NB4 (cell line): ENCODE results near the gene CPNE5.

Source experiments
- DNase-seq: peaks from one replicate; pipeline ENCODE4 v3.0.0; 2010; ENCODE audit warnings: low read depth
- H3K4me3 ChIP-seq: one replicate; pipeline ENCODE4 v1.5.1; 2011; ENCODE audit warnings: mild to moderate bottlenecking, low read depth, low read length, moderate library complexity
- MYC ChIP-seq: IDR thresholded peaks from 2 replicates; pipeline ENCODE4 v1.6.1; 2011; ENCODE audit warnings: low read depth, low read length
- POLR2A ChIP-seq: IDR thresholded peaks from 2 replicates; pipeline ENCODE4 v1.6.1; 2011; ENCODE audit warnings: mild to moderate bottlenecking; ENCODE audit not compliant: insufficient read length; ENCODE audit errors: extremely low read depth
- TF ChIP-seq, protein P1 (sequence below): IDR thresholded peaks from one replicate; pipeline ENCODE4 v1.5.1; 2012; ENCODE audit warnings: low read depth, low read length
- TF ChIP-seq, protein P2 (sequence below): IDR thresholded peaks from 2 replicates; pipeline ENCODE4 v1.6.1; 2011; ENCODE audit warnings: low read depth, low read length

Gene CPNE5

DNA sequence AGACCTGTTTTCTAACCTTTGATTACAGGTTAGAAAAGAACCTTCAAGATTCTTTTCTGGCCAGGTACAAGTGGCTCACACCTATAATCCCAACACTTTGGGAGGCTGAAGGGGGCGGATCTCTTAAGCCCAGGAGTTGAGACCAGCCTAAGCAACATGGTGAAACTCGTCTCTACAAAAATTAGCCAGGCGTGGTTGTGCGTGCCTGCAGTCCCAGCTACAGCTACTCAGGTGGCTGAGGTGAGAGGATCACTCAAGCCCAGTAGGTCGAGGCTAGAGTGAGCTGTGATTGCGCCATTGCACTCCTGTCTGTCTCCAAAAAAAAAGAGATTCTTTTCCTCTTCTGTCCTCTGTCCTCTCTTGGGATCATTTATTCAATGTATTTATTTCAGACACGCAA lies 20.9 kb upstream of the CPNE5 start:
- H3K4me3 ChIP-seq: no peak overlapping the region
- DNase-seq: no peak
- TF ChIP-seq, protein P1, sequence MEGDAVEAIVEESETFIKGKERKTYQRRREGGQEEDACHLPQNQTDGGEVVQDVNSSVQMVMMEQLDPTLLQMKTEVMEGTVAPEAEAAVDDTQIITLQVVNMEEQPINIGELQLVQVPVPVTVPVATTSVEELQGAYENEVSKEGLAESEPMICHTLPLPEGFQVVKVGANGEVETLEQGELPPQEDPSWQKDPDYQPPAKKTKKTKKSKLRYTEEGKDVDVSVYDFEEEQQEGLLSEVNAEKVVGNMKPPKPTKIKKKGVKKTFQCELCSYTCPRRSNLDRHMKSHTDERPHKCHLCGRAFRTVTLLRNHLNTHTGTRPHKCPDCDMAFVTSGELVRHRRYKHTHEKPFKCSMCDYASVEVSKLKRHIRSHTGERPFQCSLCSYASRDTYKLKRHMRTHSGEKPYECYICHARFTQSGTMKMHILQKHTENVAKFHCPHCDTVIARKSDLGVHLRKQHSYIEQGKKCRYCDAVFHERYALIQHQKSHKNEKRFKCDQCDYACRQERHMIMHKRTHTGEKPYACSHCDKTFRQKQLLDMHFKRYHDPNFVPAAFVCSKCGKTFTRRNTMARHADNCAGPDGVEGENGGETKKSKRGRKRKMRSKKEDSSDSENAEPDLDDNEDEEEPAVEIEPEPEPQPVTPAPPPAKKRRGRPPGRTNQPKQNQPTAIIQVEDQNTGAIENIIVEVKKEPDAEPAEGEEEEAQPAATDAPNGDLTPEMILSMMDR: no peak
- TF ChIP-seq, protein P2, sequence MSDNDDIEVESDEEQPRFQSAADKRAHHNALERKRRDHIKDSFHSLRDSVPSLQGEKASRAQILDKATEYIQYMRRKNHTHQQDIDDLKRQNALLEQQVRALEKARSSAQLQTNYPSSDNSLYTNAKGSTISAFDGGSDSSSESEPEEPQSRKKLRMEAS: no peak
- TF ChIP-seq POLR2A: no peak
- TF ChIP-seq MYC: no peak

DNA sequence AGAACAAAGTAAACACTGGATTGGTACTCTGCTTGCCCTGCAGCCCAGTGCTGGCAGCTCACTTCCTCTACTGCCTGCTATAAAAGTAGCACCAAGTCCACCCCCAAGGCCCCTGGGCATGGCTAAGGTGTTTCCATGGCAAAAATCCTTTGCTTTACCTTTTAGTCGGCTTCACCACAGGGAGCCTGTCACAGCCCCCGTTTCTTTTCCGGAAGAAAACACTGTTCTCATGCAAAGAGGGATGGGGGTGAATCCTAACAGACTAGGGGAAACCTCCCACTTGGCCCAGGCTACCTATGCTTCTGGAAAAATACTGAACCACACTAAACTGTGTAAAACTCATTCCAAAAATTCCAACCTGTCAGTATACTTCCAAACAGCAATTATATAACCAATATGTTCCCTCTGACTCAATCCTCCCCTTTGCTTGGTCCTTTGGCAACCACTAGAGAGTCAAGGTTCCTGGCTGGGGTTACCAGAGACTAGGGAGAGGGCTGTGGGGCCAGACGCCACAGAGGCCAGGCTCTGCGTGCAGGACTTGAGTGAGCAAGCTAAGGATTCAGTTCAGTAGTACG lies 19.2 kb upstream of the CPNE5 start:
- DNase-seq: no peak
- TF ChIP-seq, protein P1: no peak
- TF ChIP-seq, protein P2: no peak
- no peak for TF ChIP-seq MYC
- no peak for TF ChIP-seq POLR2A
- no peak overlapping the region for H3K4me3 ChIP-seq

DNA sequence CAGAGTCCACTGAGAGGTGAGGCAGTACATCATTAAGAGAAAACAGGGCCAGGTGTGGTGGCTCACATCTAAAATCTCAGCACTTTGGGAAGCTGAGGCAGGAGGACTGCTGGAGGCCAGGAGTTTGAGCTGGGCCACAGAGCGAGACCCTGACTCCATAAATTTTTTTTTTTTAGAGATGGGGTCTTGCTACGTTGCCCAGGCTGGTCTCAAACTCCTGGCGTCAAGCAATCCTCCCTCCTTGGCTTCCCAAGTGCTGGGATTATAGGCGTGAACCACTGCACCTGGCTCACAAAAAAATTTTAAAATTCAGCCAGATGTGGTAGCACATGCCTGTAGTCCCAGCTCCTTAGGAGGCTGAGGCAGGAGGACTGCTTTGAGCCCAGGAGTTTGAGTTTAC lies 18.1 kb upstream of the CPNE5 start:
- DNase-seq: no peak
- TF ChIP-seq, protein P1: no peak
- TF ChIP-seq POLR2A (no peak), MYC (no peak)
- TF ChIP-seq, protein P2: no peak

DNA sequence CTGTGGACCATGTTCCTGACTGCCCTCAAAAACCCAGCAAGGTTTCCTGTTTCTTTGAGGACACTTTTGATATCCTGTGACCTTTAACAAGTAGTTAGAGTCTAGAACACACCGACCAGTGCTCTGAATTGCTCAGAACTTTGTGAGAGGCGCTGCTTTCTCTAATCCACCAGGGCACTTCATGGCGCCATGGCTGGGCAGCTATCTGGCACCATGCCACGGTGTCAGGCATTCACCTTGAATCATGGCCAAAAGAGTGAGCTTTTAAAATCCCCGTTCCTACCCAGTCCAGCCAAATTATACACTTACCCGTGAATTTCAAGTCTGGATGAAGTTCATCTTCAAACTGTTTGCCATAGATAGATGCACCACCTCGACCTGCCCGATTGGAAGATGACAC lies 17.0 kb upstream of the CPNE5 start:
- no peak overlapping the region for H3K4me3 ChIP-seq
- TF ChIP-seq MYC (no peak), POLR2A (no peak)
- TF ChIP-seq, protein P2: no peak
- TF ChIP-seq, protein P1: no peak
- DNase-seq: no peak

More for the DNA sequence above, 18.1 kb upstream of the CPNE5 start:
- H3K4me3 ChIP-seq: no peak overlapping the region

DNA sequence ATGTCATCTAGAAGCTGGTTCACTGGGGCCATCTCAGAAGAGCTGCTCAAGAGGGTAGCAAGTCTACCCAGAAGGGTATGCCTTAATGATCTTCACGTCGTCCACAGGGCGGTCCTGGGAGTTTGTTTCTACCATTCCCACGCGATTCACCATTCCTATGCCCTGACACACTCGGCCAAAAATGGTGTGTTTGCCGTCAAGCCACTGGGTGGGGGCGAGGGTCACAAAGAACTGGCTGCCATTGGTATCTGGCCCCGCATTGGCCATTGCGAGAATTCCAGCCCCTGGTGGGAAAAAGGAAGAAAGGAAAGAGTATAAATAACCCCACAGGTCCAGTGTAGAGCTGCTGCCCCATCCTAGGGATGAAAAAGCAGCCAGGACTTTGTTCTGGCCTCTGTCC lies 16.5 kb upstream of the CPNE5 start:
- TF ChIP-seq, protein P1: no peak
- TF ChIP-seq, protein P2: no peak
- TF ChIP-seq MYC (no peak), POLR2A (no peak)
- no peak overlapping the region for H3K4me3 ChIP-seq
- no peak for DNase-seq

DNA sequence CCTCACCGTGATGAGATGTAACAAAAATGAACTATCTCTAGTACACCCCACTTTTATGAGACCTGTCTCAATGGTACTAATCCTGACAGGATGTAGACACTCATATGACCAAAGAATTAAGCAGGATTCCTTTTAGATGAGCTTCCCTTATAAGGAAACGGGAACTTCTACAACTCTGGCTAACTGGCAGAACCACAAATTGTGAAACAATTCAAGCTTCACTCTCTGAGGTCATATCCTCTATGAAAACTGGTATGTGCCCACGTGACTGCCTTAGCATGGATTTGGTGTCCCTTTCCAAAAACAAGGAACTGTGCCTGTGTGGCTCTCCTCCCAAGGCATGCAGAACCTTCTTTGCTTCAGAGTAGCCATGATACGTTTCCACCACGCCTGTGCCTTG lies 14.1 kb upstream of the CPNE5 start:
- H3K4me3 ChIP-seq: no peak overlapping the region
- DNase-seq: peak; percentile 95
- TF ChIP-seq POLR2A (no peak), MYC (peak; percentile 55)
- TF ChIP-seq, protein P2: peak; percentile 96
- TF ChIP-seq, protein P1: no peak
